Spleen (tissue), 7 donors: Measurements from ENCODE around the gene YIF1B.

Source experiments
- CTCF ChIP-seq, 11 experiments: fragments of 200-600 bp in 7 of 11; fragments of 450-650 bp in 4 of 11; sonication (generic) in 4 of 11; IDR thresholded peaks in 8 of 11; conservative IDR thresholded peaks in 3 of 11; 1 replicate in 7 of 11; 2 replicates in 4 of 11; pipeline versions ENCODE4 v1.4.0 to v1.8.0; 2016 to 2021; ENCODE audit warnings: antibody characterized with exemption in 11 of 11, inconsistent platforms in 4 of 11, mild to moderate bottlenecking in 1 of 11
- POLR2AphosphoS5 ChIP-seq, 3 donors: sonication (generic); formaldehyde crosslinking; IDR thresholded peaks; one replicate each; pipeline ENCODE4 v1.5.1; 2017; ENCODE audit warnings: antibody characterized with exemption in 3 of 3
- donor health status: DM: no; HTN: no; CAD: no; lungs with moderate emphysema.
- donor health status: DM: no; HTN: no; CAD: no.
- donor health status: DM: no; HTN: no; CAD: no.

GRCh38 chr19:38360351-38360750, 44.6 kb upstream of the YIF1B start:
- TF ChIP-seq CTCF (IDR thresholded peaks at IDR 0.05 in 8 of 11, conservative IDR thresholded peaks at IDR 0.05 in 3 of 11) (no peak), POLR2AphosphoS5 (IDR thresholded peaks at IDR 0.05) (no peak)
